HepG2 (cell line): Measurements from ENCODE around the gene STEAP1B. TPM values are rescaled to one million over a fixed set of nuclear protein-coding genes. Genes with fewer than 3 reads are reported as not detected.

Experiments used
- ARNT ChIP-seq: fragments of 450-650 bp; IDR thresholded peaks from 2 replicates; pipeline ENCODE4 v1.6.1; 2017
- NCOR1 ChIP-seq: fragments of 200-600 bp; sonication (generic); IDR thresholded peaks from 2 replicates; pipeline ENCODE4 v1.7.0; 2017; ENCODE audit warnings: antibody characterized with exemption, low read length, borderline replicate concordance
- POLR2A ChIP-seq, 2 experiments: IDR thresholded peaks; 2 replicates each; pipeline ENCODE4 v1.6.1; 2011; ENCODE audit warnings: low read depth in 2 of 2, low read length in 2 of 2, mild to moderate bottlenecking in 1 of 2, moderate library complexity in 1 of 2; ENCODE audit not compliant: insufficient read depth in 1 of 2
- SNAPC5 ChIP-seq: sonication (generic); formaldehyde crosslinking; IDR thresholded peaks from 2 replicates; pipeline ENCODE4 v1.8.1; 2023; ENCODE audit warnings: mild to moderate bottlenecking, missing genetic modification reagents, borderline replicate concordance
- TFDP2 ChIP-seq: sonication (generic); formaldehyde crosslinking; IDR thresholded peaks from 2 replicates; pipeline ENCODE4 v1.4.0; 2020; ENCODE audit warnings: missing genetic modification reagents
- ZHX2 ChIP-seq, 2 experiments: sonication (generic) in 1 of 2; formaldehyde crosslinking in 1 of 2; IDR thresholded peaks; 2 replicates each; pipeline versions ENCODE4 v1.6.1 to v1.9.0; 2014 to 2022; ENCODE audit warnings: antibody characterized with exemption in 1 of 2, borderline replicate concordance in 1 of 2, inconsistent platforms in 1 of 2, low read depth in 1 of 2, missing genetic modification reagents in 1 of 2
- ZNF20 ChIP-seq: sonication (generic); formaldehyde crosslinking; IDR thresholded peaks from 2 replicates; pipeline ENCODE4 v1.4.0; 2020; ENCODE audit warnings: mild to moderate bottlenecking, moderate library complexity, missing genetic modification reagents
- ZNF24 ChIP-seq: fragments of 450-650 bp; IDR thresholded peaks from 2 replicates; pipeline ENCODE4 v1.6.1; 2017; ENCODE audit warnings: antibody characterized with exemption, mild to moderate bottlenecking
- ZNF318 ChIP-seq: sonication (generic); formaldehyde crosslinking; IDR thresholded peaks from 2 replicates; pipeline ENCODE4 v1.4.0; 2020; ENCODE audit warnings: mild to moderate bottlenecking, missing genetic modification reagents
- ZNF678 ChIP-seq: sonication (generic); formaldehyde crosslinking; IDR thresholded peaks from 2 replicates; pipeline ENCODE4 v1.4.0; 2020; ENCODE audit warnings: mild to moderate bottlenecking, missing genetic modification reagents
- polyA plus RNA-seq, 8 experiments: library from polyadenylated mRNA; depleted of rRNA in 3 of 8; stranded (reverse) in 7 of 8; unstranded in 1 of 8; fragments of >200 nt; fragmentation: Illumina TruSeq in 4 of 8; extraction: Trizol in 4 of 8; gene quantifications; 2 replicates each; pipeline versions ENCODE4 v1.2.1 to v1.2.3, GENCODE V29; 2011 to 2016; ENCODE audit warnings: low read depth in 4 of 8, missing spikeins in 1 of 8, mixed read lengths in 1 of 8; ENCODE audit not compliant: insufficient read depth in 1 of 8
- total RNA-seq, 5 experiments: library from RNA; depleted of rRNA; stranded (reverse); fragments of >200 nt; fragmentation: Illumina TruSeq; extraction: Trizol; gene quantifications; 2 replicates each; pipeline ENCODE4 v1.2.3, GENCODE V29; 2016; ENCODE audit warnings: low read depth in 1 of 5

The STEAP1B gene
- total and polyA plus RNA-seq, 2 of the 13 experiments (the other 11 are each of a cell fraction or from before 2014, with no cell fraction given) = not detected

GRCh38 chr7:22443370-22444180 is 56.4 kb downstream of the STEAP1B start (continued):
- no peak for TF ChIP-seq ZHX2 (IDR thresholded peaks at IDR 0.05; ENCODE audit: low read depth)
- TF ChIP-seq ZHX2 (CRISPR knock-in tag; IDR thresholded peaks at IDR 0.05; ENCODE audit: borderline replicate concordance) = no peak
- peak; percentile 78 for TF ChIP-seq TFDP2
- peak; percentile 49 to 64; a peak in 3 of 4 replicates for TF ChIP-seq POLR2A (IDR thresholded peaks at IDR 0.05; ENCODE audit: insufficient read depth in 1 of 2, low read depth in 2 of 2, low read length in 2 of 2)
- TF ChIP-seq ZNF678 (CRISPR knock-in tag) = no peak
- TF ChIP-seq ZNF24 = no peak
- TF ChIP-seq ZNF20 (CRISPR knock-in tag) = no peak
- TF ChIP-seq ZNF318 (CRISPR knock-in tag) = peak; percentile 79; the same call in 1 of the 2 replicates
- TF ChIP-seq NCOR1 = peak; percentile 71; the same call in 1 of the 2 replicates
- TF ChIP-seq ARNT = no peak
- TF ChIP-seq SNAPC5 (CRISPR knock-in tag) = no peak
